Adrenal gland (tissue), 12 donors: ENCODE data around the gene CCNY. TPM values are rescaled to one million over a fixed set of nuclear protein-coding genes. Genes with fewer than 3 reads are reported as not detected.

Experiments used
- DNase-seq, 7 donors: peaks; one replicate each; pipeline ENCODE4 v3.0.0-alpha.2; 2019 to 2020
- H3K27ac ChIP-seq, 5 donors: fragments of 200-600 bp; sonication (generic) in 4 of 5; 1 replicate in 3 of 5; 2 replicates in 2 of 5; pipeline versions ENCODE4 v1.5.1 to v1.8.0; 2016 to 2020; ENCODE audit warnings: mild to moderate bottlenecking in 1 of 5
- H3K27me3 ChIP-seq: fragments of 200-600 bp; 2 replicates; pipeline ENCODE4 v1.8.0; 2021
- H3K36me3 ChIP-seq, 2 donors: fragments of 200-600 bp; replicated peaks in 1 of 2; 1 replicate in 1 of 2; 2 replicates in 1 of 2; pipeline versions ENCODE4 v1.5.1 to v1.8.0; 2018 to 2022
- H3K4me1 ChIP-seq, 2 donors: fragments of 200-600 bp; replicated peaks in 1 of 2; 1 replicate in 1 of 2; 2 replicates in 1 of 2; pipeline versions ENCODE4 v1.5.1 to v1.8.0; 2018 to 2021
- H3K4me3 ChIP-seq, 4 donors: fragments of 200-600 bp; sonication (generic) in 3 of 4; one replicate each; pipeline ENCODE4 v1.5.1; 2016 to 2018
- H3K9me3 ChIP-seq, 3 donors: fragments of 200-600 bp; sonication (generic) in 1 of 3; replicated peaks in 1 of 3; 1 replicate in 2 of 3; 2 replicates in 1 of 3; pipeline versions ENCODE4 v1.5.1 to v1.8.0; 2016 to 2021
- POLR2A ChIP-seq, 2 donors: fragments of 450-650 bp; IDR thresholded peaks; one replicate each; pipeline ENCODE4 v1.6.1; 2017; ENCODE audit warnings: antibody characterized with exemption in 2 of 2, mild to moderate bottlenecking in 2 of 2, moderate library complexity in 1 of 2
- WGBS, 4 donors: extraction: QIAGEN DNeasy Blood & Tissue Kit in 2 of 4; methylation state at CpG; one replicate each; pipeline versions ENCODE4 v1.1.5 to v1.1.7; 2013 to 2017; 5-methylcytosine and 5-hydroxymethylcytosine counted together
- intact Hi-C, 2 donors: fragments of 100-400 bp; cut with DNase I; formaldehyde crosslinking; loops; one replicate each; pipeline versions ENCODE4 v1.14.1 to v1.15.0; 2022 to 2023
- polyA plus RNA-seq, 3 donors: library from polyadenylated mRNA; stranded (reverse); fragments of 200-250 nt in 2 of 3; fragments of 350-450 nt in 1 of 3; fragmentation: Illumina TruSeq in 1 of 3; extraction: RNeasy Lipid Tissue Mini Kit (QIAGEN cat#74804) in 1 of 3; gene quantifications; one replicate each; pipeline ENCODE4 v1.2.3, GENCODE V29; 2013 to 2014
- total RNA-seq, 9 donors: library from RNA; depleted of rRNA in 4 of 9; stranded (reverse); fragments of >200 nt in 4 of 9; fragments of 120-200 nt in 1 of 9; fragmentation: NEBNext Ultra II Directional in 1 of 9; extraction: Animal tissue kit (Norgen Biotek cat#: 25700) in 1 of 9; gene quantifications; one replicate each; pipeline versions ENCODE4 v1.1.0 to v1.2.4, GENCODE V29; 2013 to 2023
- TF ChIP-seq, protein P1 (sequence below), 6 experiments: fragments of 450-650 bp in 4 of 6; fragments of 200-600 bp in 2 of 6; sonication (generic) in 1 of 6; IDR thresholded peaks; 1 replicate in 5 of 6; 2 replicates in 1 of 6; pipeline versions ENCODE4 v1.5.1 to v1.8.0; 2016 to 2021; ENCODE audit warnings: antibody characterized with exemption in 6 of 6, mild to moderate bottlenecking in 2 of 6, moderate library complexity in 1 of 6
- donor health status: healthy with polysubstance abuse.
- donor health status: Bipolar disorder and iron deficiency.
- donor health status: DM: yes; HTN: yes; CAD: no.
- donor health status: DM: no; HTN: no; CAD: no.
- donor health status: DM: no; HTN: no; CAD: no.
- donor health status: DM: yes; HTN: yes; CAD: no.

The CCNY gene
- total and polyA plus RNA-seq, 12 donors = 18.3 to 87.0 (median 45.2) TPM

GRCh38 chr10:35326466-35327235 is 9.7 kb upstream of the CCNY start:
- intact Hi-C loops = no loop called here
- no peaks in the 10 kb centered on the region for H3K36me3 ChIP-seq
- TF ChIP-seq, protein P1, sequence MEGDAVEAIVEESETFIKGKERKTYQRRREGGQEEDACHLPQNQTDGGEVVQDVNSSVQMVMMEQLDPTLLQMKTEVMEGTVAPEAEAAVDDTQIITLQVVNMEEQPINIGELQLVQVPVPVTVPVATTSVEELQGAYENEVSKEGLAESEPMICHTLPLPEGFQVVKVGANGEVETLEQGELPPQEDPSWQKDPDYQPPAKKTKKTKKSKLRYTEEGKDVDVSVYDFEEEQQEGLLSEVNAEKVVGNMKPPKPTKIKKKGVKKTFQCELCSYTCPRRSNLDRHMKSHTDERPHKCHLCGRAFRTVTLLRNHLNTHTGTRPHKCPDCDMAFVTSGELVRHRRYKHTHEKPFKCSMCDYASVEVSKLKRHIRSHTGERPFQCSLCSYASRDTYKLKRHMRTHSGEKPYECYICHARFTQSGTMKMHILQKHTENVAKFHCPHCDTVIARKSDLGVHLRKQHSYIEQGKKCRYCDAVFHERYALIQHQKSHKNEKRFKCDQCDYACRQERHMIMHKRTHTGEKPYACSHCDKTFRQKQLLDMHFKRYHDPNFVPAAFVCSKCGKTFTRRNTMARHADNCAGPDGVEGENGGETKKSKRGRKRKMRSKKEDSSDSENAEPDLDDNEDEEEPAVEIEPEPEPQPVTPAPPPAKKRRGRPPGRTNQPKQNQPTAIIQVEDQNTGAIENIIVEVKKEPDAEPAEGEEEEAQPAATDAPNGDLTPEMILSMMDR (IDR thresholded peaks at IDR 0.05) = no peak
- no peak for TF ChIP-seq POLR2A (IDR thresholded peaks at IDR 0.05)
- no peaks in the 10 kb centered on the region for H3K9me3 ChIP-seq
- no peak for DNase-seq
- no peaks in the 10 kb centered on the region for H3K27me3 ChIP-seq
- no peak overlapping the region for H3K27ac ChIP-seq
- 89 to 92% (median 91%) methylated on average over 9 of the region's 9 CpGs for WGBS, 4 donors
- H3K4me1 ChIP-seq = peaks cover 23 to 37% of the 10 kb centered on the region in 2 donors
- H3K4me3 ChIP-seq = no peak overlapping the region

GRCh38 chr10:35327790-35328403 is 8.4 kb upstream of the CCNY start:
- H3K4me1 ChIP-seq = peaks cover 30 to 50% of the 10 kb centered on the region in 2 donors
- no peak overlapping the region for H3K4me3 ChIP-seq
- peak overlapping the region in 1 of 5 donors; percentile 6 for H3K27ac ChIP-seq
- no peaks in the 10 kb centered on the region for H3K9me3 ChIP-seq
- WGBS, 4 donors = 83 to 89% (median 86%) methylated on average over 7 of the region's 7 CpGs
- intact Hi-C loops = no loop called here
- TF ChIP-seq, protein P1 (IDR thresholded peaks at IDR 0.05) = no peak
- no peak for TF ChIP-seq POLR2A (IDR thresholded peaks at IDR 0.05)
- H3K27me3 ChIP-seq = no peaks in the 10 kb centered on the region
- no peaks in the 10 kb centered on the region for H3K36me3 ChIP-seq
- no peak for DNase-seq

DNA sequence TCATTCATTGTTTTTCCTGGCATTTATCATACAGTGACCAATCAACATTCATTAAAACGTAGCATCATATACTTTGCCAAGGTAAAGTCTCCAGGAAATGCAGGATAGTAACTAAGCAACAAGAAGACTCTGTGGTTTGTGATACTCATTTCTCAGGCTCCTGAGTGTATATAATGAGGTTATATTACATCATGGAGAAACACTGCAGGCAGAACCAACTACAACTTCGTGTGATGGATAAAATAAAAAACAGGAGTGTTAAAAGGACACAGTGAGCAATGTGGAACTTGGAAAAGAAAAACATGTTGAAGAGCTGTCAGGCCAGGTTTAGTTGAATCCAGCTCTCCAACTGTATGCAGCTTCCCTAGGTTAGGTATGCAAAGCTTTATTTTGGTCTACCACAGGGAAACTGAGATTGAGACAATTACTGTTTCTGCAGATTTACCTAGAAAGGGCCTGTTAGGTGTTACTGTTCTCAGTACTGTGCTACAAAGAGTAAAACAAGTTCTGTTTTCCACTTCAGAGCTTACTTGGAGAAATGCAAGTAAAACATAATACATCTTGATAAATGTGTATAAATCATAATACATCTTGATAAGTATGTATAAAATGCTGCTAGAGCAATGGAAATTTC is 7.8 kb upstream of the CCNY start:
- Histone ChIP-seq H3K9me3 (no peaks in the 10 kb centered on the region), H3K4me3 (no peak overlapping the region), H3K27me3 (no peaks in the 10 kb centered on the region), H3K4me1 (peaks cover 33 to 54% of the 10 kb centered on the region in 2 donors), H3K27ac (peak overlapping the region in 3 of 5 donors; percentile 40 to 86 (median 74)), H3K36me3 (no peaks in the 10 kb centered on the region)
- no peak for TF ChIP-seq POLR2A (IDR thresholded peaks at IDR 0.05)
- TF ChIP-seq, protein P1 (IDR thresholded peaks at IDR 0.05) = no peak
- 45 to 65% (median 51%) methylated on average over 2 of the region's 2 CpGs for WGBS, 4 donors
- DNase-seq = no peak
- intact Hi-C loops = no loop called here

DNA sequence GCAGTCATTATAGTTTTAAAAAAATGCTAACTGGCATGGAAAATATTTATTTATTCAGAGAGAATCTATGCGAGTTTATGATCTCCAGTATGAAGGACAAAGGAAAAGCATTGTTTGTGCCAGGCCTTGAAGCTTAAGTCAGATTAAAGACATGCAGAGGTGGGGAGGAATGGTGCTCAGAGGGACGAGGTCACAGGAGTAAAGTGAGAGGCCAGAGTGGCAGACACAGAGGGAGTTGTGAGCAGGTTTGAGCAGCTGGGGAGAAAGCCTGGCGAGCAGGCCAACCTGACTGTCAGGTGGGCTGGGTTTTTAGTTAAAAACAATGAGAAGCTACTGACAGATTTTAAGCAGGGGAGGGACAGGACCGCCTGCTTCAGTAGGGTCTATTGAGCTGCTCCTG is 6.8 kb upstream of the CCNY start:
- H3K4me3 ChIP-seq = no peak overlapping the region
- H3K27me3 ChIP-seq = no peaks in the 10 kb centered on the region
- intact Hi-C loops = no loop called here
- WGBS, 4 donors = 38 to 49% (median 45%) methylated on average over 4 of the region's 4 CpGs
- H3K36me3 ChIP-seq = no peaks in the 10 kb centered on the region
- no peaks in the 10 kb centered on the region for H3K9me3 ChIP-seq
- peak overlapping the region in 4 of 5 donors; percentile 60 to 89 (median 80) for H3K27ac ChIP-seq
- peaks cover 33 to 62% of the 10 kb centered on the region in 2 donors for H3K4me1 ChIP-seq
- TF ChIP-seq, protein P1 (IDR thresholded peaks at IDR 0.05) = no peak
- TF ChIP-seq POLR2A (IDR thresholded peaks at IDR 0.05) = peak in 1 of 2 donors; percentile 19
- peak; percentile 47 to 73 (median 64) for DNase-seq
